GM12801 (cell line): Measurements from ENCODE around the gene KRT27.

Experiments
- CTCF ChIP-seq: IDR thresholded peaks from one replicate; pipeline ENCODE4 v1.5.1; 2011; ENCODE audit warnings: control low read depth; ENCODE audit not compliant: insufficient read length; ENCODE audit errors: extremely low read depth

KRT27 gene

GRCh38 chr17:40822132-40822812 is 39.9 kb upstream of the KRT27 start, which contains the start of gene KRT10:
Gene KRT10, minus strand, starts transcription at chr17:40822614. Its CDS starts 29 bp downstream, at chr17:40822585.
- no peak for TF ChIP-seq CTCF

DNA sequence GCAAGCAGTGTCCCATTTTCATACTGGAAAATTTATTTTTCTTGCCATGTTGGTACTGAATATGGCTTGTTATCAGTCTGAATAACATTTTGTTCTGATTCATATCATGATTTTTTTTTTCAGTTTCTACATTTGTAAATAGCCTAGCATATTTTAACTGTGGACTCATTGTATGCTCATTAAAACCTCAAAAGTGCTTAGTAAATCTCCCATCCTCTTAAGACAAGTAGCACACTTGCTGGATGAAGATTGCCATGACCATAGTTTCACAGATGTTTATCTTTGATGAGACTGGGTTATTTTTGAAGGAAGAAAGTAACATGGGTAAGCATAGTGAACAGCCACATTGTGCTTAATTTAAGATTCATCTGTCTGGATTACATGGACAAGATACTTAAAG is 39.2 kb upstream of the KRT27 start:
- TF ChIP-seq CTCF, result no peak

DNA sequence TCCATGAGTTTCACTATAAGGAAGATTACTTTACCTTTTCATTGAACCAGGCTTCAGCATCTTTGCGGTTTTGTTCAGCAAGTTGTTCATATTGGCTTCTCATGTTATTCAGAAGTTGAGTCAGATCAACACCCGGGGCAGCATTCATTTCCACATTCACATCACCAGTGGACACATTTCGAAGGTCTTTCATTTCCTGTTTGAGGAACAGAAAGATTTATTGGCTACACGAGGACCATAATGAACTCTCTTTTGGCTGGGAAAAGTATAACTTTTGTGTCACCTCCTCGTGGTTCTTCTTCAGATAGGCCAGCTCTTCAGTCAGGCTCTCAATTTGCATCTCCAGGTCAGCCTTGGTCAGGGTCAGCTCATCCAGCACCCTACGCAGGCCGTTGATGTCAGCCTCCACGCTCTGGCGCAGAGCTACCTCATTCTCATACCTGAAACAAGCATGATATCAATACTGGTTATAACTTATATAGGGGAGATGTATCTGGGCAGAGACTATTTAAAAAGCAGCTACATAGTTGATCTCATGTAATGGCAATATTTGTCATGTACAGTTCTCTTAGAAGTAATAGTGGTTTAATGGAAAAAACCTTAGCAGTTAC is 38.0 kb upstream of the KRT27 start:
- no peak for TF ChIP-seq CTCF

DNA sequence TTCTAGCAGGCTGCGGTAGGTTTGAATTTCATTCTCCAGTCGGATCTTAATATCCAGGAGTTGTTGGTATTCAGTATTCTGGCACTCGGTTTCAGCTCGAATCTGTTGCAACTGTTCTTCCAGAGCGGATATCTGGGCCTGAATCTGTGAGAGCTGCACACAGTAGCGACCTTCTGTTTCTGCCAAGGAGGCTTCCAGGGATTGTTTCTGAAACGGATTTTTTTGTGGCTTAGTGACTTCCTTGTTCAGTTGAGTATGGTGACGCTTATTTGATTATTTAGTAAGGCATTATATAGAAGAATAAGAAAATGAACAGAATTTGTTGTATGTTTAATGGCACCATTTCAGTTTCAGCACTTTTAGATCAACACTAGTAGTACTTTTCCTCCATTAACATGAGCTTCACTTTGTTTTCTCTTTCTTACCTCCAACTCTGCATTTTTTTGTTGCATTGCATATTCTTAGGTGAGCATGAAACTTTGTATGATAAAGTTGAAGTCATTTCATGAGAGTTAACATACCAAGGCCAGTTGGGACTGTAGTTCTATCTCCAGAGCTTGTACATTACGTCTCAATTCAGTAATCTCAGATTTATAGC is 37.3 kb upstream of the KRT27 start:
- TF ChIP-seq CTCF, result no peak

GRCh38 chr17:40818733-40819527 is 36.6 kb upstream of the KRT27 start:
- TF ChIP-seq CTCF, result no peak

- TF ChIP-seq CTCF, result no peak
Measured at GRCh38 chr17:40818343-40818732, 36.0 kb upstream of the KRT27 start.

DNA sequence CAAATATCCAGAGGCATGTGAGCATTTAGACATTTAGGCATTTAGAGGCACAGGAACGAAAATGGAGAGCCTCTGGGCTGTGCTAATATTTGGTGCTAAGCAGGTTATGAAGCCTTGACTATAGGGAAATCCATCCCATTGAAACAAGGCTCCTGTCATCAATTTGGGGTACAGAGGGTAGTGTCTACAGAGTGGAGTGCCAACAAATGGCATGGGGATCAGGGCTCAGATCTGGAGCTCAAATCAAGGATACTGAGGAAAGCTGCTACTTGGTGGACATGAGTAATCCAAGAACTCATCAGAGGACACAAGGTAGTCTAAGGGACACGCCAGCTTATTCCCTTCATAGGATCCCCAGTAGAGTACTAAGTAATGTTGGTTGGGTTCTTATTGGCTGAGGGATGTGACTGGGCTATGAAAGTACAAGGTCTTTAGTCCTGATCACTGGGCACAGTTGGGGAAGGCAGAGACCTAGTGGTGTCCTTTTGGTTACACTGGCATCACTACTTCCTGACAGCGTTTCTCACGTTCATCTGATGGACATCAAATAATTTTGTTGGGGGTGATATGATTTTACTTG is 34.8 kb upstream of the KRT27 start:
- no peak for TF ChIP-seq CTCF
